Mesenchymal stem cell (in vitro differentiated cells and primary cell): ENCODE results near the gene EXOC6.

Source experiments
- DNase-seq: peaks from one replicate; pipeline ENCODE4 v3.0.0-alpha.2; 2013
- H2AFZ ChIP-seq: one replicate; pipeline ENCODE4 v1.6.1; 2013; ENCODE audit warnings: low read depth, mild to moderate bottlenecking, control low read depth, inconsistent platforms, low read length, moderate library complexity
- H2AK5ac ChIP-seq: 2 replicates; pipeline ENCODE4 v1.6.1; 2013; ENCODE audit warnings: low read length, moderate library complexity, mild to moderate bottlenecking, inconsistent platforms; ENCODE audit not compliant: severe bottlenecking
- H2BK120ac ChIP-seq: one replicate; pipeline ENCODE4 v1.6.1; 2013; ENCODE audit warnings: low read depth, mild to moderate bottlenecking, inconsistent platforms, low read length, moderate library complexity
- H2BK12ac ChIP-seq, 2 experiments: one replicate each; pipeline ENCODE4 v1.6.1; 2013; ENCODE audit warnings: inconsistent platforms in 2 of 2, low read length in 2 of 2, mild to moderate bottlenecking in 2 of 2, moderate library complexity in 2 of 2, control low read depth in 1 of 2
- H2BK15ac ChIP-seq: one replicate; pipeline ENCODE4 v1.6.1; 2013; ENCODE audit warnings: mild to moderate bottlenecking, low read depth, inconsistent platforms; ENCODE audit not compliant: poor library complexity, severe bottlenecking
- H2BK5ac ChIP-seq: 2 replicates; pipeline ENCODE4 v1.6.1; 2013; ENCODE audit warnings: low read depth, mild to moderate bottlenecking, low read length, control low read depth, inconsistent platforms; ENCODE audit not compliant: poor library complexity, severe bottlenecking
- H3K14ac ChIP-seq, 2 experiments: one replicate each; pipeline ENCODE4 v1.6.1; 2013; ENCODE audit warnings: inconsistent platforms in 2 of 2, low read length in 2 of 2, control low read depth in 1 of 2, mild to moderate bottlenecking in 1 of 2, moderate library complexity in 1 of 2
- H3K18ac ChIP-seq, 2 experiments: one replicate each; pipeline ENCODE4 v1.6.1; 2013; ENCODE audit warnings: inconsistent platforms in 2 of 2, low read length in 2 of 2, control low read depth in 1 of 2, low read depth in 1 of 2, mild to moderate bottlenecking in 1 of 2
- H3K23ac ChIP-seq, 2 experiments: one replicate each; pipeline ENCODE4 v1.6.1; 2013; ENCODE audit warnings: inconsistent platforms in 2 of 2, low read length in 2 of 2, mild to moderate bottlenecking in 2 of 2, moderate library complexity in 2 of 2, control low read depth in 1 of 2
- H3K27ac ChIP-seq: 2 replicates; pipeline ENCODE4 v1.5.1; 2013; ENCODE audit warnings: mild to moderate bottlenecking, moderate library complexity, low read length, control low read depth, inconsistent platforms; ENCODE audit not compliant: poor library complexity, severe bottlenecking
- H3K27me3 ChIP-seq, 2 experiments: 2 replicates each; pipeline versions ENCODE4 v1.6.1 to v1.7.0; 2013; ENCODE audit warnings: low read length in 2 of 2, mild to moderate bottlenecking in 2 of 2, moderate library complexity in 2 of 2, control low read depth in 1 of 2, inconsistent platforms in 1 of 2; ENCODE audit not compliant: control insufficient read depth in 1 of 2, insufficient read depth in 1 of 2
- H3K36me3 ChIP-seq, 2 experiments: 2 replicates each; pipeline versions ENCODE4 v1.6.1 to v1.7.0; 2013; ENCODE audit warnings: low read length in 2 of 2, control low read depth in 1 of 2, inconsistent platforms in 1 of 2, low read depth in 1 of 2, mild to moderate bottlenecking in 1 of 2; ENCODE audit not compliant: insufficient read depth in 2 of 2, control insufficient read depth in 1 of 2
- H3K4ac ChIP-seq, 2 experiments: one replicate each; pipeline ENCODE4 v1.6.1; 2013; ENCODE audit warnings: inconsistent platforms in 2 of 2, low read length in 2 of 2, mild to moderate bottlenecking in 2 of 2, moderate library complexity in 2 of 2, control low read depth in 1 of 2, low read depth in 1 of 2
- H3K4me1 ChIP-seq: 2 replicates; pipeline ENCODE4 v1.6.1; 2013; ENCODE audit warnings: low read depth, low read length, control low read depth; ENCODE audit not compliant: control insufficient read depth, insufficient read depth
- H3K4me2 ChIP-seq: 2 replicates; pipeline ENCODE4 v1.6.1; 2013; ENCODE audit warnings: low read length, mild to moderate bottlenecking, inconsistent platforms; ENCODE audit not compliant: poor library complexity, severe bottlenecking
- H3K4me3 ChIP-seq, 2 experiments: 2 replicates each; pipeline versions ENCODE4 v1.5.1 to v1.7.0; 2013; ENCODE audit warnings: low read length in 2 of 2, mild to moderate bottlenecking in 2 of 2, control low read depth in 1 of 2, low read depth in 1 of 2; ENCODE audit not compliant: insufficient read depth in 1 of 2
- H3K79me1 ChIP-seq: replicated peaks from 2 replicates; pipeline ENCODE4 v1.6.1; 2013; ENCODE audit warnings: mild to moderate bottlenecking, control low read depth, low read length, inconsistent platforms; ENCODE audit not compliant: poor library complexity, severe bottlenecking
- H3K9ac ChIP-seq: 2 replicates; pipeline ENCODE4 v1.7.0; 2013; ENCODE audit warnings: mild to moderate bottlenecking, low read length, moderate library complexity
- H3K9me3 ChIP-seq: 2 replicates; pipeline ENCODE4 v1.7.0; 2013; ENCODE audit warnings: mild to moderate bottlenecking, low read length; ENCODE audit not compliant: control insufficient read depth
- H4K8ac ChIP-seq: one replicate; pipeline ENCODE4 v1.6.1; 2013; ENCODE audit warnings: inconsistent platforms, mild to moderate bottlenecking, low read length, moderate library complexity
- H4K91ac ChIP-seq: one replicate; pipeline ENCODE4 v1.6.1; 2013; ENCODE audit warnings: mild to moderate bottlenecking, low read length, inconsistent platforms
- WGBS: methylation state at CpG from one replicate; pipeline ENCODE4 v1.1.7; 2013; ENCODE audit warnings: mixed read lengths; 5-methylcytosine and 5-hydroxymethylcytosine counted together

EXOC6 gene

DNA sequence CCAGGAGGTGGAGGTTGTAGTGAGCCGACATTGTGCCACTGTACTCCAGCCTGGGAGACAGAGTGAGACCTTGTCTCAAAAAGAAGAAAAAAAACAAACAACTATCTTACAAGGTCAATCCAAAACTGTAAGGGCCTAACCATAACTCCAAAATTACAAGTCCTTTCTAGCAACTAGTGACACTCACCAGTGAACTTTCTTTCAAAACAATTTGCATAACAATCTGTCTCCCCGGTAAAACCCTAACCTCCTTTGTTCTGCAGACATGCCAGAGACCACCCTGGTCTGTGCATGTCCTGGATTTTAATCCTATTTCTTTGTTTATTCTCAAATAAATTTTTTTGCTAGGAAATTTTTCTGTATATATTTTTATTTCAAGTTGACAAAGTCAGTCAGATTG lies 68.1 kb downstream of the EXOC6 start:
- Histone ChIP-seq H3K4ac (no peak overlapping the region), H3K4me2 (no peak overlapping the region), H3K4me1 (no peaks in the 10 kb centered on the region), H3K36me3 (no peaks in the 10 kb centered on the region), H3K27ac (no peak overlapping the region), H2AFZ (no peak overlapping the region), H2BK12ac (no peak overlapping the region), H3K14ac (no peak overlapping the region), H2BK5ac (no peak overlapping the region), H3K4me3 (no peak overlapping the region), H3K23ac (no peak overlapping the region), H2AK5ac (no peak overlapping the region), H3K18ac (no peak overlapping the region), H3K79me1 (no peaks in the 10 kb centered on the region), H2BK120ac (no peak overlapping the region), H4K8ac (no peak overlapping the region), H4K91ac (no peak overlapping the region), H2BK15ac (no peak overlapping the region), H3K27me3 (no peaks in the 10 kb centered on the region), H3K9me3 (peaks cover 14% of the 10 kb centered on the region), H3K9ac (no peak overlapping the region)
- 68% methylated on average over 2 of the region's 2 CpGs for WGBS
- DNase-seq: no peak

DNA sequence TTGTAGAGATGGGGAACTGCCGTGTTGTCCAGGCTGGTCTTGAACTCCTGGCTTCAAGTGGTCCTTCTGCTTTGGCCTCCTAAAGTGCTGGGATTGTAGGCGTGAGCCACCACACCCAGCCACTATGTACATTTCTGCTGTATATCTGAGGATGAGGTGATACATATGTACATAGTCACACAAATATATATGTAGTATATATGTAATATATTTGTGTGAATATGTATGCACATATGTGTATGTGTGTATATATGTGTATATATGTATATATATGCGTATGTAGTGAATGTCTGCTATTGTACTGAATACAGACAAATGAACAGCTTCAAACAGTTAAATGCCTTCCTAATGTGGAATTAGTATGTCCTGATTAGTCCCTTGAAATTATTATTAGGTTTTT lies 70.3 kb downstream of the EXOC6 start:
- H3K18ac ChIP-seq: no peak overlapping the region
- no peak overlapping the region for H3K27ac ChIP-seq
- H2BK12ac ChIP-seq: no peak overlapping the region
- no peaks in the 10 kb centered on the region for H3K79me1 ChIP-seq
- no peak overlapping the region for H3K4me3 ChIP-seq
- no peaks in the 10 kb centered on the region for H3K27me3 ChIP-seq
- H3K14ac ChIP-seq: no peak overlapping the region
- H4K91ac ChIP-seq: no peak overlapping the region
- H2AK5ac ChIP-seq: no peak overlapping the region
- H3K4ac ChIP-seq: no peak overlapping the region
- H2BK120ac ChIP-seq: no peak overlapping the region
- peaks cover 18% of the 10 kb centered on the region for H3K9me3 ChIP-seq
- no peaks in the 10 kb centered on the region for H3K4me1 ChIP-seq
- H2BK5ac ChIP-seq: no peak overlapping the region
- no peak overlapping the region for H2BK15ac ChIP-seq
- no peak overlapping the region for H3K9ac ChIP-seq
- no peak overlapping the region for H3K4me2 ChIP-seq
- H2AFZ ChIP-seq: no peak overlapping the region
- H3K36me3 ChIP-seq: no peaks in the 10 kb centered on the region
- WGBS: 100% methylated on average over 2 of the region's 3 CpGs
- H3K23ac ChIP-seq: no peak overlapping the region
- no peak for DNase-seq
- H4K8ac ChIP-seq: no peak overlapping the region

DNA sequence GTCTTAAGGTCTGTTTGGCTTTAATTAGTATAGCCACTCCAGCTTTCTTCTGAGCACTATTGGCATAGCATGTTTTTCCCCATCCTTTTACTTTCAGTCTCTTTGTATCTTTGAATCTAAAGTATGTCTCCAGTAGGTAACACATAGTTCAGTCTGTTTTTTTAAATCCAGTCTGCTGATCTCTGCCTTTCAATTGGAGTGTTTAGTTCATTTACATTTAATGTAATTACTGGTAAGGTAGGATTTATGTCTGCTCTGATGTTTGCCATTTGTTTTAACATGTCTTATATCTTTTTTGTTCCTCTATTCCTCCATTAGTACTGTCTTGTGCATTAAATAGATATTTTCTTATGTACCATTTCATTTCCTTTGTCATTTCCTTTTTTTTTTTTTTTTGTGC lies 72.5 kb downstream of the EXOC6 start:
- no peaks in the 10 kb centered on the region for H3K27me3 ChIP-seq
- H3K36me3 ChIP-seq: no peaks in the 10 kb centered on the region
- H3K4me2 ChIP-seq: no peak overlapping the region
- no peak overlapping the region for H3K18ac ChIP-seq
- no peak overlapping the region for H2BK15ac ChIP-seq
- H3K23ac ChIP-seq: no peak overlapping the region
- H2AFZ ChIP-seq: no peak overlapping the region
- no peak overlapping the region for H3K4ac ChIP-seq
- no peak overlapping the region for H2BK120ac ChIP-seq
- no peak overlapping the region for H3K9ac ChIP-seq
- H3K27ac ChIP-seq: no peak overlapping the region
- no peaks in the 10 kb centered on the region for H3K79me1 ChIP-seq
- no peak overlapping the region for H4K8ac ChIP-seq
- no peak overlapping the region for H2AK5ac ChIP-seq
- no peak for DNase-seq
- H3K14ac ChIP-seq: no peak overlapping the region
- H4K91ac ChIP-seq: no peak overlapping the region
- H3K4me3 ChIP-seq: no peak overlapping the region
- H2BK12ac ChIP-seq: no peak overlapping the region
- peaks cover 18% of the 10 kb centered on the region for H3K9me3 ChIP-seq
- no peaks in the 10 kb centered on the region for H3K4me1 ChIP-seq
- H2BK5ac ChIP-seq: no peak overlapping the region

DNA sequence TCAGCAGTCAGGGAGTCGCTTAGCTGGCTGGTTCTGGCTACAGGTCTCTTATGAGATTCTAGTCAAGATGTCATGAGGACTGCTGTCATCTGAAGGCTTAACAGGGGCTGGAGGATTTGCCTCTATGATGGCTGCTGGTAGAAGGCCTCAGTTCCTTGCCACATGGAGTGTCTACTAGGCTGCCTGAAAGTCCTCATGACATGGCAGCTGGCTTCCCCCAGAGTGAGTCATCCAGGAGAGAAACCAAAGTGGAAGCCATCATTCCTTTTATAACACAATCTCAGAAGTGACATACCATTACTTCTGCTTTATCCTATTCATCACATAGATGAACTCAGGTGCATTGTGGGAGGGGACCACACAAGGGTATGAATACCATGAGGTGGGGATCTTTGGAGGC lies 75.1 kb downstream of the EXOC6 start:
- WGBS: 100% methylated on average over 1 of the region's 1 CpG
- no peaks in the 10 kb centered on the region for H3K36me3 ChIP-seq

More for the DNA sequence above, 75.1 kb downstream of the EXOC6 start:
- Histone ChIP-seq H3K23ac (no peak overlapping the region), H3K4ac (no peak overlapping the region), H2AK5ac (no peak overlapping the region), H2BK12ac (no peak overlapping the region), H3K9me3 (peaks cover 18% of the 10 kb centered on the region), H3K9ac (no peak overlapping the region), H3K27me3 (no peaks in the 10 kb centered on the region), H4K8ac (no peak overlapping the region), H3K4me3 (no peak overlapping the region), H2BK15ac (no peak overlapping the region), H4K91ac (no peak overlapping the region), H3K4me1 (no peaks in the 10 kb centered on the region), H3K27ac (no peak overlapping the region), H3K18ac (no peak overlapping the region), H2BK5ac (no peak overlapping the region), H3K79me1 (no peaks in the 10 kb centered on the region), H2AFZ (no peak overlapping the region), H3K14ac (no peak overlapping the region), H2BK120ac (no peak overlapping the region), H3K4me2 (no peak overlapping the region)
- DNase-seq: no peak
